Measurements from ENCODE around the gene TSPAN14.
"Not testable (repeated sequence)": the region's sequence is repeated elsewhere in the genome, so short reads cannot be mapped to it uniquely, and the experiment has no call there.

Gene TSPAN14

GRCh38 chr10:80530251-80530650 lies 76.1 kb downstream of the TSPAN14 start:
- DNase-seq, result peak; percentile 76 to 88 (median 82)

GRCh38 chr10:80530816-80531215 lies 76.7 kb downstream of the TSPAN14 start:
- no peak for DNase-seq

- DNase-seq, result no peak
Measured at GRCh38 chr10:80532571-80532970, 78.5 kb downstream of the TSPAN14 start.

GRCh38 chr10:80534059-80534458 lies 79.9 kb downstream of the TSPAN14 start:
- not testable (repeated sequence) for DNase-seq

GRCh38 chr10:80534646-80535045 lies 80.5 kb downstream of the TSPAN14 start:
- DNase-seq, result not testable (repeated sequence)

GRCh38 chr10:80535671-80536360 lies 81.7 kb downstream of the TSPAN14 start:
- DNase-seq, result peak; percentile 81 to 90 (median 82)

- DNase-seq, result no peak
Measured at GRCh38 chr10:80536361-80536835, 82.3 kb downstream of the TSPAN14 start.

GRCh38 chr10:80537086-80537735 lies 83.1 kb downstream of the TSPAN14 start:
- no peak for DNase-seq

- DNase-seq, result no peak
Measured at GRCh38 chr10:80537736-80538480, 83.8 kb downstream of the TSPAN14 start, which contains the start of gene SH2D4B. TSS of gene SH2D4B (plus strand) at chr10:80537902. CDS start at chr10:80538332, 430 bp downstream.

- no peak for DNase-seq
Measured at GRCh38 chr10:80538481-80539185, 84.5 kb downstream of the TSPAN14 start.

GRCh38 chr10:80539421-80540031 lies 85.4 kb downstream of the TSPAN14 start:
- DNase-seq, result no peak

- DNase-seq, result no peak
Measured at GRCh38 chr10:80540136-80540535, 86.0 kb downstream of the TSPAN14 start.

- DNase-seq, result no peak
Measured at GRCh38 chr10:80540618-80540980, 86.5 kb downstream of the TSPAN14 start.

- peak; percentile 58 to 71 (median 61) for DNase-seq
Measured at GRCh38 chr10:80540981-80541750, 87.1 kb downstream of the TSPAN14 start.

GRCh38 chr10:80542053-80542452 lies 87.9 kb downstream of the TSPAN14 start:
- no peak for DNase-seq

- DNase-seq, result no peak
Measured at GRCh38 chr10:80542652-80543318, 88.7 kb downstream of the TSPAN14 start.

- DNase-seq, result not testable (repeated sequence)
Measured at GRCh38 chr10:80543319-80543672, 89.2 kb downstream of the TSPAN14 start.

GRCh38 chr10:80544316-80544953 lies 90.3 kb downstream of the TSPAN14 start:
- no peak for DNase-seq

GRCh38 chr10:80545258-80545881 lies 91.3 kb downstream of the TSPAN14 start:
- no peak for DNase-seq

- DNase-seq, result no peak
Measured at GRCh38 chr10:80552151-80552646, 98.1 kb downstream of the TSPAN14 start.

Measured in suppressor macrophage treated with lipopolysaccharide for 1 hour (primary cell).